GM23338 (cell line): Measurements from ENCODE around the gene LUC7L. TPM values are rescaled to one million over a fixed set of nuclear protein-coding genes. Genes with fewer than 3 reads are reported as not detected.

Source experiments
- ATAC-seq: fragments of 200-7000 bp; cut with Tn5 transposase; 3 replicates; pipeline ENCODE4 v1.9.1; 2020
- DNase-seq: peaks from one replicate; pipeline ENCODE4 v3.0.0-alpha.2; 2015; ENCODE audit warnings: low spot score
- H2AFZ ChIP-seq: fragments of 200-600 bp; sonication (generic); 2 replicates; pipeline ENCODE4 v1.8.0; 2016; ENCODE audit warnings: antibody characterized with exemption, mild to moderate bottlenecking, moderate library complexity
- H3F3A ChIP-seq: fragments of 200-600 bp; sonication (generic); replicated peaks from 2 replicates; pipeline ENCODE4 v1.8.0; 2017; ENCODE audit warnings: antibody characterized with exemption, mixed run types, low read depth
- H3K27ac ChIP-seq: fragments of 200-600 bp; sonication (generic); 2 replicates; pipeline ENCODE4 v1.6.1; 2016; ENCODE audit warnings: low read depth
- H3K27me3 ChIP-seq: fragments of 200-600 bp; sonication (generic); 2 replicates; pipeline ENCODE4 v1.8.0; 2016; ENCODE audit warnings: mild to moderate bottlenecking, mixed run types, moderate library complexity; ENCODE audit not compliant: insufficient read depth
- H3K36me3 ChIP-seq: fragments of 200-600 bp; sonication (generic); 2 replicates; pipeline ENCODE4 v1.8.0; 2016; ENCODE audit warnings: mild to moderate bottlenecking; ENCODE audit not compliant: insufficient read depth
- H3K4me1 ChIP-seq: fragments of 200-600 bp; sonication (generic); 2 replicates; pipeline ENCODE4 v1.8.0; 2016; ENCODE audit warnings: mild to moderate bottlenecking, moderate library complexity; ENCODE audit not compliant: insufficient read depth
- H3K4me2 ChIP-seq: fragments of 200-600 bp; sonication (generic); 2 replicates; pipeline ENCODE4 v1.7.1; 2017; ENCODE audit warnings: mixed run types
- H3K4me3 ChIP-seq: fragments of 200-600 bp; sonication (generic); 2 replicates; pipeline ENCODE4 v1.6.1; 2016; ENCODE audit warnings: mixed run types
- H3K79me2 ChIP-seq: fragments of 200-600 bp; sonication (generic); replicated peaks from 2 replicates; pipeline ENCODE4 v1.8.0; 2017; ENCODE audit warnings: mild to moderate bottlenecking; ENCODE audit not compliant: insufficient read depth
- H3K9me2 ChIP-seq: fragments of 200-600 bp; sonication (generic); 2 replicates; pipeline ENCODE4 v1.8.0; 2017; ENCODE audit not compliant: insufficient read depth
- H4K20me1 ChIP-seq: fragments of 200-600 bp; sonication (generic); replicated peaks from 2 replicates; pipeline ENCODE4 v1.8.0; 2017; ENCODE audit warnings: mild to moderate bottlenecking; ENCODE audit not compliant: insufficient read depth
- H3K27ac Mint-ChIP-seq: 2 replicates; pipeline ENCODE4 v1.8.0; 2020; ENCODE audit warnings: inconsistent platforms, mild to moderate bottlenecking, moderate library complexity, mixed read lengths
- H3K27me3 Mint-ChIP-seq: 3 replicates; pipeline ENCODE4 v1.8.0; 2022; ENCODE audit warnings: low read depth, mild to moderate bottlenecking, moderate library complexity, mixed read lengths, inconsistent platforms; ENCODE audit not compliant: insufficient read depth, poor library complexity
- H3K36me3 Mint-ChIP-seq: 3 replicates; pipeline ENCODE4 v1.8.0; 2021; ENCODE audit warnings: low read depth, mild to moderate bottlenecking, inconsistent platforms, moderate library complexity, mixed read lengths
- H3K4me1 Mint-ChIP-seq: 3 replicates; pipeline ENCODE4 v1.8.0; 2020; ENCODE audit warnings: mild to moderate bottlenecking, inconsistent platforms, mixed read lengths
- H3K4me3 Mint-ChIP-seq: 3 replicates; pipeline ENCODE4 v1.8.0; 2021; ENCODE audit warnings: moderate library complexity, mild to moderate bottlenecking, inconsistent platforms, mixed read lengths
- H3K9me3 Mint-ChIP-seq: 3 replicates; pipeline ENCODE4 v1.8.0; 2020; ENCODE audit warnings: moderate library complexity, mild to moderate bottlenecking, inconsistent platforms, mixed read lengths
- CREB1 ChIP-seq: fragments of 250-450 bp; sonication (Bioruptor Pico); IDR thresholded peaks from 2 replicates; pipeline ENCODE4 v1.5.0; 2020; ENCODE audit warnings: low read depth, mild to moderate bottlenecking, moderate library complexity
- CTCF ChIP-seq, 2 experiments: fragments of 200-600 bp in 1 of 2; sonication (generic) in 1 of 2; conservative IDR thresholded peaks; 2 replicates each; pipeline versions ENCODE4 v1.5.1 to v1.6.1; 2016 to 2017; ENCODE audit warnings: antibody characterized with exemption in 2 of 2, low read depth in 2 of 2, mild to moderate bottlenecking in 2 of 2, moderate library complexity in 1 of 2
- ETS1 ChIP-seq: IDR thresholded peaks from 2 replicates; pipeline ENCODE4 v1.6.1; 2016; ENCODE audit warnings: antibody characterized with exemption
- EZH2 ChIP-seq: fragments of 200-600 bp; sonication (generic); IDR thresholded peaks from one replicate; pipeline ENCODE4 v1.8.0; 2017; ENCODE audit warnings: antibody characterized with exemption, mild to moderate bottlenecking, low read depth; ENCODE audit not compliant: unreplicated experiment
- EZH2phosphoT487 ChIP-seq: fragments of 200-600 bp; sonication (generic); IDR thresholded peaks from one replicate; pipeline ENCODE4 v1.8.1; 2018; ENCODE audit warnings: antibody characterized with exemption; ENCODE audit not compliant: unreplicated experiment
- JUNB ChIP-seq: IDR thresholded peaks from one replicate; pipeline ENCODE4 v1.6.1; 2016; ENCODE audit warnings: antibody characterized with exemption; ENCODE audit not compliant: unreplicated experiment
- NANOG ChIP-seq: IDR thresholded peaks from 2 replicates; pipeline ENCODE4 v1.6.1; 2016; ENCODE audit warnings: antibody characterized with exemption, borderline replicate concordance
- POLR2AphosphoS5 ChIP-seq: IDR thresholded peaks from 2 replicates; pipeline ENCODE4 v1.6.1; 2016; ENCODE audit warnings: antibody characterized with exemption, low read depth
- REST ChIP-seq: IDR thresholded peaks from one replicate; pipeline ENCODE4 v1.6.1; 2018; ENCODE audit warnings: antibody characterized with exemption; ENCODE audit not compliant: unreplicated experiment
- STAT1 ChIP-seq: IDR thresholded peaks from one replicate; pipeline ENCODE4 v1.6.1; 2016; ENCODE audit warnings: antibody characterized with exemption; ENCODE audit not compliant: unreplicated experiment
- ZNF114 ChIP-seq: fragments of 250-450 bp; sonication (Bioruptor Pico); IDR thresholded peaks from 2 replicates; pipeline ENCODE4 v1.5.0; 2020; ENCODE audit warnings: mild to moderate bottlenecking, moderate library complexity
- ZNF331 ChIP-seq: fragments of 250-450 bp; sonication (Bioruptor Pico); IDR thresholded peaks from 2 replicates; pipeline ENCODE4 v1.5.0; 2020; ENCODE audit warnings: low read depth, mild to moderate bottlenecking, moderate library complexity
- polyA plus RNA-seq: library from polyadenylated mRNA; unstranded; fragments of >200 nt; fragmentation: Nextera tagmentation; extraction: Ambion mirVana; gene quantifications from 2 replicates; pipeline ENCODE4 v1.2.1, GENCODE V29; 2016
- total RNA-seq: library from RNA; depleted of rRNA; stranded (reverse); fragments of >200 nt; shearing (Covaris generic); gene quantifications from 2 replicates; pipeline ENCODE4 v1.2.3, GENCODE V29; 2014

Gene LUC7L
- total and polyA plus RNA-seq, 2 experiments from 2014 or later = 114 to 151 TPM

GRCh38 chr16:260326-260725, 31.1 kb upstream of the LUC7L start:
- H3K36me3 ChIP-seq = no peaks in the 10 kb centered on the region; the same call in 1 of the 2 replicates
- H3K36me3 Mint-ChIP-seq = peaks cover 38% of the 10 kb centered on the region; the same call in 2 of the 3 replicates

More at GRCh38 chr16:260326-260725, 31.1 kb upstream of the LUC7L start:
- Histone ChIP-seq H4K20me1 (no peaks in the 10 kb centered on the region; the same call in 1 of the 2 replicates), H3K4me1 (no peaks in the 10 kb centered on the region), H3K4me2 (no peak overlapping the region), H3K79me2 (no peaks in the 10 kb centered on the region), H3K27ac (no peak overlapping the region), H3K4me3 (no peak overlapping the region), H3K9me2 (no peaks in the 10 kb centered on the region), H3F3A (no peaks in the 10 kb centered on the region), H3K27me3 (no peaks in the 10 kb centered on the region), H2AFZ (no peak overlapping the region)
- DNase-seq = no peak
- no peak for ATAC-seq
- TF ChIP-seq POLR2AphosphoS5 = no peak
- TF ChIP-seq ZNF331 (CRISPR knock-in tag) = no peak
- TF ChIP-seq EZH2phosphoT487 = no peak
- TF ChIP-seq ETS1 = no peak
- TF ChIP-seq CTCF (conservative IDR thresholded peaks at IDR 0.05; ENCODE audit: low read depth in 2 of 2) = no peak
- TF ChIP-seq JUNB = no peak
- no peak for TF ChIP-seq STAT1
- no peak for TF ChIP-seq EZH2
- TF ChIP-seq ZNF114 = no peak
- TF ChIP-seq CREB1 (CRISPR knock-in tag) = no peak
- TF ChIP-seq REST = no peak
- no peak for TF ChIP-seq NANOG
- H3K4me3 Mint-ChIP-seq = no peak overlapping the region
- no peak overlapping the region for H3K27ac Mint-ChIP-seq
- H3K9me3 Mint-ChIP-seq = no peaks in the 10 kb centered on the region
- H3K27me3 Mint-ChIP-seq = peaks cover 6% of the 10 kb centered on the region
- no peaks in the 10 kb centered on the region for H3K4me1 Mint-ChIP-seq
